HG03354 (cell line): Measurements from ENCODE around the gene KCNJ1.
A peak's percentile ranks its signal among the peaks of the same experiment; 100 is the strongest.

Experiments used
- ATAC-seq: cut with Tn5 transposase; IDR thresholded peaks from one replicate; pipeline ENCODE4 v1.9.1; 2021; ENCODE audit warnings: mild to moderate bottlenecking; ENCODE audit not compliant: unreplicated experiment, poor library complexity, severe bottlenecking

The KCNJ1 gene

GRCh38 chr11:128902515-128903066 is 35.5 kb upstream of the KCNJ1 start:
- no peak for ATAC-seq

DNA sequence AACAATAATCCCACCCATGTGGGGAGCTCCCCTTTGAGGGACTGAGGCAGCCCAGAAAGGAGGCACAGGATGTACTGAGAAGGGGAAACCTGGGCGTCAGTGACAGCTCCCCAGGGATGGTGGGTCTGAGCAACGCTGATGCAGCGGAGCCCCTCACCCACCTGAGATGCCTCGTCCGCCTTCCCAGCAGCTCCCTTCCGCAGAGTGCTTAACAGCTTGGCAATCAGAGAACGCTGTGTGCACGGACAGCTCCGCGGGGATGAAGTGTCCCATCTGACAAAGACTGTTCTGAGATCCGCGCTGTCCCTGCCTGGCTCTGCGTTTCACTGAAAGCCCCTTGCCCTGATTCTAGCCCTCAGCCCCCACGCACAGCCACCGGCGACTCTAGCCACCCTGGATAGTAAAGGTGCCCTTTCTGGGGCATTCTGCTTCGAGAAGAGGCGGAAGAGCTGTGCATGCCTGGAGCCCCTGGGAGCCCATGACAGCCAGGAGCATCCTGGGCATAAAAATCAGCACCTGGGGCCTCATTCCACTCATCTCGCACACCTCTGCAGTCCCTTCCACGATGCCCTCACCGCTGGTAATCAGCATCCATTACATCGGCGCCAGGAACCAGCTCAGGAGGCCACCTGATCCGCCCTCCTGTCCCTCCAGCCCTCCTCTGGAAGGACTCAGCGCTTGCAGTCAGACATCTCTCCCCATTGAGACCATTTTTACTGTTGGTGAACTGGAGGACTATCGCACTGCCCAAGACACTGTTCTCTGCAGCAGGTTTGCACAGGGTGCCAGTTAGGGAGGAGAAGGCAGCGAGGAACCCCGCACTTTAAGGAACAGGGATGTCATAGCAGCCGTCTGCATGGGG is 34.8 kb upstream of the KCNJ1 start:
- no peak for ATAC-seq

- ATAC-seq, result no peak
Measured at GRCh38 chr11:128900468-128900867, 33.4 kb upstream of the KCNJ1 start.

DNA sequence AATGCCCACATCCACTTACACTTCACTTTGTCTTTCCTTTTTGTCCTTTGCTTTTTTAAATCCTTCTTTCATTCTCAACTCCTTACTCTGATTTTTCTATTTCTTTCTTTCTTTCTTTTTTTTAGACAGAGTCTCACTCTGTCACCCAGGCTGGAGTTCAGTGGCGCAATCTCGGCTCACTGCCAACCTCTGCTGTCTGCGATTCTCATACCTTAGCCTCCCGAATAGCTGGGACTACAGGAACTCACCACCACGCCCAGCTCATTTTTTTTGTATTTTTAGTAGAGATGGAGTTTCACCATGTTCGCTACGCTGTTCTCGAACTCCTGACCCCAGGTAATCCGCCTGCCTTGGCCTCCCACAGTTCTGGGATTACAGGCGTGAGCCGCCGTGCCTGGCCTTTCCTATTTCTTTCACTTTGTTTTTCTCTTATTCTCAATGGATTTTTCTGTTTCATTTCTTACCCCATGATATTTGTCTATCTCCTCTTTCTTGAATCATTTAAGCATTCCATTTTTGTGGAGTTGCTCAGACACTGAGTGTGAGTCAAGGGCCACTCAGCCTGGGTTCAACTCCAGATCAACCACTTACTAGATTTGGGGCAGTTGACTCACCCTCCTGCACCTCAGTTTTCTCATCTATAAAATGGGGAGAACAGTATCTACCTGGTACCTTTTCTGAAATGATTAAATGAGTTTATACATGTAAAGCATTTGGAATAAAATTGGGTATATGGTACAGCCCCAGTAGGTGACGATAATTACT is 31.7 kb upstream of the KCNJ1 start:
- no peak for ATAC-seq

GRCh38 chr11:128897826-128898225 is 30.7 kb upstream of the KCNJ1 start:
- ATAC-seq, result no peak

- ATAC-seq, result no peak
Measured at GRCh38 chr11:128896356-128896755, 29.3 kb upstream of the KCNJ1 start.

GRCh38 chr11:128895526-128895925 is 28.4 kb upstream of the KCNJ1 start:
- ATAC-seq, result no peak

DNA sequence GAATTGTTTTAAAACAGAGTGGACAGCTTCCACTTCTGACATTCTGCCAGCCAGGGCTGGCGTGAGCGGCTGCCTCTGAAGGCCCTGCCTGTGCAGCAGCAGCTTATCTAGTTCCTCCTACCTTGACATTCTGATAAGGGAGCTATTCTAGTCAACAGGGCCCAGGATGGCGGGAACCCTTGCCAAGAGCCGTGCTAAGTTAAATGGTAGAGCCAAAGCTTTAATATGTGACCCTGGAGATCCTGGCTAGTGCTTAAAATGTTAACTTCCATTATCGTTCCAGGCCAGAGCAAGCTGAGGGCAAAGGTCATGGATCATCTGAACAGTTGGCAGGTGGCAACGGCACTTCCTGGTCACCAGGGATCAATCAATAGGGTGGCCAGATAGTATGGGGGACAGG is 27.6 kb upstream of the KCNJ1 start:
- no peak for ATAC-seq

- peak; percentile 14 for ATAC-seq
Measured at GRCh38 chr11:128894286-128894681, 27.2 kb upstream of the KCNJ1 start.

DNA sequence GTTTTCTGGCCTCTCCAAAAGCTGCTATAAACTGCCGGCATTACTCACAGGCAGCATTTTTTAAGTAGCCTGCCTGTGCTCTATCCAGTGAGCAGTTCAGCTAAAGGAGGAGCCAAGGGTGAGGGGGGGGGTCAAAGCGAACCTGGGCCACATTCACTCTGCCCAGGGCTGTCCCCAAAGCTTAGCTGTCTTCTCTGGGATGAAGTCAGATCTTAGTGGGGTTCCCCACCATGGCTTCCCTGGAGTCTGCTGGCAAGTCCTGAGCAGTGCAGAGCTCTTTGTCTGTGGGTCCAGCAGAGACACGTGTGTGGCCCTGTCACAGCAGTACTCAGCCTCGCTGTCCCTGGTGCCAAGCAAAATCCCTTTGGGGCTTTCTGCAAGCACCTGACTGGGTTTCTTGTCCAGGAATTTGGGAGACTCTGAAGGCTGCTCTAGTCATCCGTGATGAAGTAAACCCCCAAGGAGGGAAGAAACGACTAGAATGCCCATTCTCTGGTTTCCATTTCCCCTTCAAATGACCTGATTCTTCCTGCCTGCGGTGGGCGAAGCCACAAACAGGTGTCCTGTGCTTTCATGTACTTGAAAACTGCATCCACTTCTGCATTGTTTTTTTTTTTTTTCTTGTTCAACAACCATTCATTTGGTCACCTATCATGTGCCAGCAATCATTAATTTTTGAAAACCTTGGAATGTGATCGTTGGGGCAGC is 26.6 kb upstream of the KCNJ1 start:
- ATAC-seq, result peak; percentile 81

- no peak for ATAC-seq
Measured at GRCh38 chr11:128892866-128893565, 25.9 kb upstream of the KCNJ1 start.

DNA sequence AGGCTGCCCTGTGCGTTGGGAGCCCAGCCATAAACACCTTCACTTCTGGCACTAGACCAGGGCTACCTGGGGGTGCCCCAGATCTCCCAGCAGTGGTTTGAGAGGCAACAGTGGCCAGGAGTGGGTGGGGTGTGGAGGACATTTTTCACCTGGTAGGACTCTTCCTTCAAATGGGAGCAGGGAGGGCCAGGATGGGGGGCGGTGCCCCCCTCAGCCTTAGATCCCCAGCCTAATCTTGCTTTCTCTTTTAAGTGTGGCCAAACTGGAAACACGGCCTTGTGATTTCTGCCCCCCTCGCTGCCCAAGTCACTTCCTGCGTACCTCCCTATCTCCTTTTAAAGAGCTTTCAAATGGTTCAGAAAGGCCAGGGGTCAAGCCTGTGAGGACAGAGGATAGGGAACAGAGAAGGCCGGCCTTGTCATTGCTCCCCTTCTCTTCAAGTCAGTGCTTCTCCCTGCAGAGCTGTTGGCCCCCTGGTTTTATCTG is 24.9 kb upstream of the KCNJ1 start:
- no peak for ATAC-seq

DNA sequence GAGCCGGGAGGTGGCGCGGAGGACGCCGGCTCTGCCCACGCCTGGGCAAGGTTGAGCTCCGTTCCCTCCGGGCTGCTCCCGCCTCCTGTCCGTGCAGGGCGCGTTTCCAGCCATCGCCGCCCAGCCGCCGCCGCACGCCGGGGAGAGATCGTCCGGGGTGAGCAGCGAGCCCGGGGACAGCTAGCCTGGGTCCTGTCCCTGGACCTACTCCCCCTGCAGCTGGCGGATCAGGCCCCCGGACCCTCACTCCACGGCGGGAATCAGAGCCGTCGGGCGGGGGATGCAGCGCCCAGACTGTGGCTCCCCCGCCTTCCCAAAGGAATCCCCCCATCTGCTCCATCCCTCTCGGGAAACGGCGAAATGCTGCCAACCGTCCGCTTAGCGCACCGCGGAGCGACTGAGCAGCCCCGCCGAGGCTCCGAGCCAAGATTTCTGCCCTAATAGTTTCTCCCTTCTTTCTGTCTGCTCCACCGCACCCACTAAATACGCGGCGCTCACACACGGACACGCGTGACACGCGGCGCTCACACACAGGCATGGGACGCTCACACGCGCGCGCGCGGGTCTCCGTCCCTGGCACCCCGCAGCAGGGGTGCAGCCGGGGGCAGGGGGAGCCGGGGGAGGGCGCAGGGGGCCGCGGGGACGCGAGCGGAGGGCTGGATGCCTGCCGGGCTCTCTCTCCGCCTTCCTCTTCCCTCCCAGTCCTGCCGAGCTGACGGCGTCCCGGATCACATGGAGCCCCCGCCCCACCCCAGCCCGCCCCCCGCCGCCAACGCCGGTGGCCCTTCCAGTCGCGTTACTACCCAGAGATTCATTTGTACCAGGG is 23.7 kb upstream of the KCNJ1 start, which contains the start of gene KCNJ5:
Gene KCNJ5 (plus strand): TSS at position 814 of the 826 bp plus-strand sequence. CDS start 19,918 bp downstream, outside the sequence.
- no peak for ATAC-seq

DNA sequence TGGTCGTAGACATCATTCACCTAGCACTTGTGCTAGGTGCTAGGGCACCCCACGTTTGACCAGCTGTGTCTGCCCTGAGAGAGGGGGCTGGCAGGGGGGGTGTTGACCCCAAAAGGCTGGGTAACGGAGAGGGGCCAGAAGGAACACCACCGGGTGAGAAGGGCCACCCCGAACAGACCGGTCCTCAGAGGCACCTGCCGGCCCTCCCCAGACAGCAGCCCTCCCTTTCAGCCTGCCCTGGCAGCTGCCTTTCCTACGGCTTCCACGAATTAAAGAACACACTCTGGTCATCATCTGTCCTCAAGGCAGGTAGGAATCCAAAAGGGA is 23.1 kb upstream of the KCNJ1 start:
- no peak for ATAC-seq

DNA sequence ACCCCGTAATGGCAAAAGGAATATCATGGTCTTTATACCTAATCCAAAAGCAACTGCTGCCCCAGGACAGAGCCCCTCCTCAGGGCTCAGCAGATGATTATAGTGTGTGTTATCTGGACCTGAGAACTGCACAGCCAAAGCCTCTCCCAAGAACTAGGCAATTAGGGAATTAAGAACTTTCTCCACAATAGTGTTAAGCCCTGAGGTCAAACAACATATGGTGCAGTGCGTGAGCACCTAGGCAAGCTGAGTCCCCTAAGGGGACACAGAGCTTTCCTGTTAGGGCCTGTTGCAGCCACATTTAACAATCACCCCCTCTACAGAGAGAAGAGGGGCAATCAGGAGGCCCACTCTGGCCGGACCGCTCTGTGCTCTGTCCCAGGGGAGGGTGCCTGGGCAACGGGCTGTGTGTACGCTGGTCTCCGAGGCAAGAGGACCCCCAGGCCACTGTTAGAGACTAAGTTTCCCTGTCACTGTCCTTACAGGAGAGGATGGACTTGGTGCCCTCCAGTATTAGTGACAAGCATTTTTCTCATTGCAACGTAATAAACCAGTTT is 22.6 kb upstream of the KCNJ1 start:
- no peak for ATAC-seq

GRCh38 chr11:128888034-128888985 is 21.2 kb upstream of the KCNJ1 start:
- no peak for ATAC-seq

GRCh38 chr11:128886406-128887124 is 19.5 kb upstream of the KCNJ1 start:
- peak; percentile 48 for ATAC-seq
